GM18526 (cell line): ENCODE measurements around the gene ATP8B4.

Source experiments
- POLR2A ChIP-seq: IDR thresholded peaks from 3 replicates; pipeline ENCODE4 v1.6.1; 2011; ENCODE audit not compliant: insufficient read length; ENCODE audit errors: extremely low read depth

Gene ATP8B4

DNA sequence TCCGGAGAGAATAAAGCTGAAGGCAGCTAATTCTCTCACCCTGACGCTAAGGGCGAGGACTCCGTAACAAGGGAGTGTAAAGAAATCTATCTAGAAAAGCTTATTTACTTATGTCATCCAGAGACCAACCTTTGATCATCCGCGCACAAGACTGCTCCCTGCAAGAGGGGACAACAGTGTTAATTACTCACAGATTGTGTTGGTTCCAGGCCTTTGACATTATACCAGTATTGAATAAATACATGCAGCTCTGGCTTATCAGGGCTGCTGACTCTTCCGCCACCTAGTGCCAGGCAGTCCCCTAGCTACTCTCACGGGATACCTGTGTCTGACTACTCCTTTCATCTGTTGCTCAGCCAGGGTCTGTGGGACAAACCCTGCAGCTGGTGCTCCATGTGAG lies 286.5 kb downstream of the ATP8B4 start:
- no peak for TF ChIP-seq POLR2A

DNA sequence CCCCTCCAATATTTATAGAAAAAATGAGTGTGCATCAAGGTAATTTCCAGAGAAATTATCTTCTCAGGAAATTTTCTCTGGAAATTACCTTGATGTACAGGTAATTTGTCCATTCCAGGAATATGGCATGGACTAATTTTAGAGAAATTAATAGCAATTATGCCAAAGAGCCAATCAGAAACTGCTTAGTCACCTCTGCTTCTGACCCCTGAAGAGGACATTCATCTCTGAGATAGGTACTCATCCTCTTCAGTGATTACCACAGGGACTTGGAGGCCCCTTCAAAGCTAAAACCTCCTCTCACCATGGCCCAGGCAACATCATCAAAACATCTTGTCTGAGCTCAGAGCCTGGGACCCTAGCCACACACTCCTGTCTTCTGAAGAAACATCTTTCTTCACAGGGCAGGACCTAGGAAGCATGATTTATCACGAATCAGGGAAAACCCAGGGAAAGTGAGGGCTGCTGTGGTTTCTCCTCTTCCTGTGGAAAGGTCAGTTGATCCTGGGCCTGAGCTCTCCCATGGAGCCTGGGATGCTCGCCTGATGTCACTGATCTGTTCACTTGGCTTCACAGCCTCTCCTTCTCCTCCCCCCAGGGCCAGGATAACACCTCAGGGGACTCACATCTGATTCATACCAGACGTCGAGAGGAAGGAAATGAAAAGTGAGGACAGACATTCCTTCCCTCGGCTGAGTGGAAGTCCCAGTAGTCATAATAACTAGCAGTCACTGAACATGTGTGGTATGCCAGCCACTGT lies 287.6 kb downstream of the ATP8B4 start:
- no peak for TF ChIP-seq POLR2A

DNA sequence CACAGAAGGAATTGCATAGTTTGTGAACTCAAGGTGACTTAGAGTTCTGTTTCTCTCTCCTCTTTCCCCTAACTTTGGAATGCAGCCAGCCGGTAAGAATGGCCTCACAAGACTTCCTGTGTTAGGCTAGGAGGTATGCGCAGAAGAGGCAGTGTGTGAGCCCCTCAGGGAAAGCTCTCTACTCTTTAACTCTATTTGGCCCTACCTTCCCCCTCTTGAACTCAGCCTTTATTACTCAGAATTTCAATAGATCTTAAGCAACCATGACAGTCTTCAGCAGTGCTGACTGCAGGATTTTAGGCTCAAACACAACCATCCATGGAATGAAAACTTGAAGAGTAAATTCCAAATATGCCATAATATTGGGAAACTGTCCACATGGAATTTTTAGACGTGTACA lies 288.6 kb downstream of the ATP8B4 start:
- TF ChIP-seq POLR2A, result no peak

DNA sequence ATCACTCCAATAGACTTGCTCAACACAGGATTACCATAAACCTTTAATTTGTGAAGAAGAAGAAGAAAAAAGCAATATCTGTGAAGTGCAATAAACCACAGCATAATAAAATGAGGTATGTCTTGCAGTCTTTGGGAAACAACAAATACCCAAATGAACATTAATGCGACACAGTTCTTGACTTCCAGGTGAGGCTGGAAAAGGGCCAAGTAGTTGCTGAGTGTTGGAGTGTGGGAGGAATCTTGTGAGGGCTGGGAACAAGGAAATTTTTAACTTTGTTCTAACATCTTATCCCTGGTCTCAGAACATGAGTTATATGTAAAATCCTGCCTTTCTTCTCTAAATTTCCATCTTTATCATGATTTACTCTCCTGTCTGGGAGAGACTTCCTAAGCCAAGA lies 291.7 kb downstream of the ATP8B4 start:
- no peak for TF ChIP-seq POLR2A

DNA sequence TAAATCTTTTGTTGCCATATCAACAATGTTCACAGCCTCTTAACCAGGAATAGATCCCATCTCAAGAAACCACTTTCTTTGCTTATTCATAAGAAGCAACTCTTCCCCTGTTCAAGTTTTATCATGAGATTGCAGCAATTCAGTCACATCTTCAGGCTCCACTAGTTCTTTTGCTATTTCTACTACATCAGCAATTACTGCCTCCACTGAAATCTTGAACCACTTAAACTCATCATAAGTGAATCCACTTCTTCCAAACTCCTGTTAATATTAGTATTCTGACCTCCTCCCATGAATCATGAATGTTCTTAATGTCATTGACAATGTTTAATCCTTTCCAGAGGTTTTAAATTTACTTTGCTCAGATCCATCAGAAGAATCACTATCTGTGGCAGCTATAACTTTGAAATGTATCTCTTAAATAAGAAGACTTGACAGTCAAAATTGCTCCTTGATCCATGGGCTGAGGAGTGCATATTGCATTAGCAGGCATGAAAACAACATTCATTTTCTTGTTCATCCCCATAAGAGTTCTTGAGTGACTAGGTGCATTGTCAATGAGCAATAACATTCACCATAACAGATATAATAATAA lies 292.3 kb downstream of the ATP8B4 start:
- TF ChIP-seq POLR2A, result no peak

DNA sequence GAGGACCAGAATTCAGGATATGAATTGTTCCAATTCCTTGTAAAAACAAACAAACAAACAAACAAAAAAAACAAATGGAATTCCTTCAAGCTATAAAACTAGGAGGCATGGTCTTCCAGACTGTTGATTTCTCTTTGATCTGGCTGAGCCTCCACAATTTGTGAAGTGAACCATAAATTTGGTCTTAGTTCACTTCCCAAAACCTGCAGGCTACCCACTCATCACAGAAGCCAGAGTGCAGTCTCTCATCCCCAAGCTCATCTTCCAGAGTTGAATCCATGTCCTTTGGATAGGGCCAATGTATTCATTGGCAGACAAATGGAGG lies 294.3 kb downstream of the ATP8B4 start:
- no peak for TF ChIP-seq POLR2A

DNA sequence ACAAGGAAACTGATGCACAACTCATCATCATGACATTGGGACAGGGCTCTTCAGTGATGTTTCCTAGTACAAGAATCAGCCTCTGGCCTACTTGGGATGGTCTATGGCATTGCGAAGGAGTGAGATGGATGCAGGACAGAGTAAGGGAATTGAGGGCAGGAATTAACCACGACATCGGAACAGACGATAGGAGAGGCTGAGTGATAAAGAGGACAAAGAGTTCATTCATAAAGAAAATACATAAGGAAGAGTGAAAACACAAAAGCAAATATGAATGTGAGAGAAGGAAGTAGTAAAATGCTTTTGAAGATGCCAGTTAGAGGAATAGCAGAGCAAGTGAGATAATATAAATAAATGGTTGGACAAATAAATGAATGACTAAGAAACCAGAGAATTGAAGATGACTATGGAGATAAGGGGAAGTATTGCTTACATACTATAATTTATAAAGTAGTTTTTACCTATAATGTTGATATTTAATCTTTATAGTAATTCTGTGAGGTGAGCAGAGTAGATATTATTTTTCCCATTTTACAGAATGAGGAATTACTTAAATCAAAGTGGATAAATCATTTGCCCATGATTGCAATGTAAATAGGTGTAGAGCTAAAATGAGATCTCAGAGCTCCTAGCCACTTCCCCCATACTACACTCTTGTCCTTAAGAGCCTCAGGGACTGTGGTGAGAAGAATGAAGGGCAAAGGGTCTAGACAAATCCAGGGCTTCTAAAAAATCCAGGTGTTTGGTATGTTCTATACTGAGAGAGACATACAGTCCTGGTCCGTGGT lies 294.9 kb downstream of the ATP8B4 start:
- no peak for TF ChIP-seq POLR2A

DNA sequence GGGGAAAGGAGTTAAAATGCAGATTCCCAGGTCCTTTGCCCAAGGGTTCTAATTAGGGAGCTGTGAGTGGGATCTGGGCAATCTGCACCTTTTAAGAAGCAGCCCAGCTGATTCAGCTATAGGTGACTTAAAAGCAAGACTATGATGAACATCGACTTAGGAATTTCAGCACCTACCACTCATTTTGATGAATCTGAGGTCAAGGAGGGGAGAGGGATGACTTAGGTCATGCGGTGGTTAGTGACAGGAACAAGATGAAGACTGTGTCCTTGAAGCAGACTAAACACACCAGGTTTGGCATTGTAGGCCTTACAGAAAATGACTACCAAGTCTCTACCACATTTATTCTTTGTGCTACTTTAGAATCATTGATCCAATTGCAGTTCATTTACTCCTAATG lies 301.9 kb downstream of the ATP8B4 start:
- TF ChIP-seq POLR2A, result no peak

DNA sequence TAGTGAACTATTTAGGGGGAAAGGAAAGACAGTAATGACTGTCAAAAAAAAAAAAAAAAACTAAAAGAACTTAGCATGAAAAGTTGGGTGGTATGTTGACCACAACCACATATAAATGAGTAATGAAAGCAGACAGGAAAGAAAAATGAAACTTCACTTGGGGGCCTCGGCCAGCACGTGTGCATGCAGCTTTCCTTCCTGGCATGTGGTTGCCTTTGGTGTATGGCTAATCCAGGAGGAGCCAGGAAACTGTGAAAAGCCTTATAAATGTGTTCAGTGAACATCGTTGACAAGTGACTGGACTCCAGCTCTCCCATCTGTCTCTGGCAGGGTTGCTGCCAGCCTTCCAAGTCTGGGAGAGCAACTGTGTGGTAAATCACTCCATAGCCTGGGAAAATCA lies 303.1 kb downstream of the ATP8B4 start:
- no peak for TF ChIP-seq POLR2A

DNA sequence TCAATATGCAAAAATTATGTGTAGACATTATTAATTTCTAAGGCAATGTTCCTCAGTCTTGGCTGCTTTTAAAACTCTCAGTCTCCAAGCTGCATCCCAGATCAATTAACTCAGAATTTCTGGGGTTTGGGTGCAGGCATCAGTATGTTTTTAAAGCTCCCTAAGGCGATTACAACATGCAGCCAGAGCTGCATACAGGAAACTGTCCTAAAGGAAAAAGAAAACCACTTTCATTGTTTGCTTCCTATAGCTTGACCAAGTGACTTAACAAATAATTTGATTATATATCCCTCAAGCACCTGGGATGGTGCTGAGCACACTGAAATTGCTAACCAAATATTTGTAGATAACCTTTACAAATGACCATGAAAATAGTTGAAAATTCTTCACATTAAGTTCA lies 303.5 kb downstream of the ATP8B4 start:
- no peak for TF ChIP-seq POLR2A

DNA sequence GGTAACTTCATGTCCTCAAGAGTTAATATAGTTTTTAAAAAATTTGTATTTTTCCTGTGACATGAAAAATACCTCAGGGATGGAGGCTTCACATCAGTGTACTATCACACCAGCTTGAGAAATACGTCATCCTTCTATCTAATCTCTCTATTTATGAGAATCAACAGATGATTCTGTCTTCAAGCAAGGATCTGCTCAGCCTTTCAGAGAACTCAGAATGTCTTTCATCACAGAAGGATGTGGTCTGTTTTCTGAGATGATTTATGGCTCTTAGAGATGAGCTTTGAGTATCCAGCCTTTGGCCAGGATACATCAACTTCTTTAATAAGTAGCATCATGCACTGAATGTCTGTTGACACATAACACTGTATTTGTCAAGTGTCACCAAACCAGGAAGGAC lies 304.3 kb downstream of the ATP8B4 start:
- no peak for TF ChIP-seq POLR2A

DNA sequence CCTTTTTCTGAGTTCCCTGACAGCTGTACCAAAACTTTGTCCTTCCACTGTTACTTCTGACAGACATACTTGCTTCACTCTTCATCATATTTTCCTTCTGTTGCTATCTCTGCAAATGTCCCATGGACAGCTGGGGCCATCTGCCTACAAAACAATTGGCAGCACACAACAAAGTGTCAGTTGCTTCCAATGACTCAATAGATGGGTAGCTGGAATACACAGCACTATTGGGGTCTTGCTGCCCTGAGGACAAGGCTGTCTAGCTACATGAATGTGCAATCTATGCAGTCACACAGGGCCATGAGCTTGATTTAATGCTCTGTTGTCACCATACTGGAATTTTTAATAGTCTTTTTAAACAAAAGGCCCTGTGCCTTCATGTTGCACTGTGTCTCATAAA lies 305.4 kb downstream of the ATP8B4 start:
- no peak for TF ChIP-seq POLR2A

DNA sequence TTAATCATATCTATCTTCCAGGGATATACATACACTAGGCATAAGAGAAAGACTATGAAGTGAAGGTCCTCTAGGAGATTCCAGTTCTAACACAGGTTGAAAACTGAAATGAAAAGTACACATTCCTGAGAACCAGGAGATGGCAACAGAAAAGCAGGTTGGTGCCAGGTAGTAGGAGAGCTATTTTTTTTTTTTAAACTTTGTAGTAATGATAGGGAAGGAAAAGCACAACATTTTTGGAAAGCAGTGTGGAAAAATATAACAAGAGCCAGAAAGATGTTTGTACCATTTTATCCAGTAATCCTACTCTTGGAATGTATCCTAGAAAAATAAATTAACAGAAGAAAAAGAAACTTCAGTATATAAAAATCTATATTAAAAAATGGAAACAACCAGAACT lies 308.3 kb downstream of the ATP8B4 start:
- TF ChIP-seq POLR2A, result no peak

DNA sequence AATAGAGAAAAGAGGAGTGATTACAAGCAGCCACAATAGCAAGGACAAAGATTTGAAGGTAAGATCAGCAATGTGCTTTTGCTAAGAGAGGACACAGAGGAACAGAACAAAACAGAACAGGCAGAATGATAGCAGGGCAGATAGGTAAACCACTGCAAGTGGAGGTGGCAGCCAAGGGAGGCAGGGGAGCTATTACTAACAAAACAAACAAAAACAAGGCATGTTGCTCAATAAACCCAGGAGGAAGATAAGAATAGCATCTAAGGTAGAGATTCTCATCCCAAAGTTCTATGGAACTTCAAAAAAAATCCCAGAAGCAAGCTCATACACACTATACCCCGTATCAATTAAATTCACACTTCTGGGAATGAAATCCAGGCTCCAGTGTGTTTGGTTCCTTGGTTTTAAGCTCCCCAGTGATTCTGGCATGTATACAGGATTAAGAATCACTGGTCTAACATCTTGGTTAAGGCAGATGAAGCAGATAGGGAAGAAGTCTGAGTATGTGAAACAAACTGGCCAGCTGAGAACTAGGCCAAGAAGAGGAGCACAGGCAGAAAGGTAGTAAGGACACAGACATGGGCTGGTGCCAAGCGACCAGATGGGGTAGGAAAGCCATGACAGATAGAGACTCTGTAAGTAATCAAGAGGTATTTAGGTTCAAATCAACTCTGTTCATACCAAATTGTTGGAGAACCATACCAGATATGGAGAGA lies 309.0 kb downstream of the ATP8B4 start:
- TF ChIP-seq POLR2A, result no peak

DNA sequence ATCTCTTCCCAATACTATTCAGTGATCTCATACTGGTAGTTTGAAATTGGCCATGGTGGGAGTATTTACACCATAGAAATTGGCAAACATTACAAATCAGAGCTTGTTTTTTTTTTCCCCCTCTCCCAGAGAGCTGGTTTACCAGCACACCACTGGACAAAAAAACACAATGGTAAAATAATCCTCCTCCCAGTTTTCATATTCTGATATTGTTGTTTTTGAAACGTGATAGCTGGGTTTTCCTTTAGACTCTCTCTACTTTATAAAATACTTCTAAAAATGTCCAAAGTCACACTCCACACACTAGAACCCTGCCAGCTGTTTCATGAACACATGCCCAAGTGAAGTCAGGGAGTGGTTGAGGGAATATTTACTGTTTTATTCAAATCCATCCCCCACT lies 310.7 kb downstream of the ATP8B4 start:
- TF ChIP-seq POLR2A, result no peak
